ENCODE measurements around the gene SEC63.
"Not testable (repeated sequence)": the region's sequence is repeated elsewhere in the genome, so short reads cannot be mapped to it uniquely, and the experiment has no call there.

Gene SEC63

GRCh38 chr6:107926697-107927544, 31.1 kb downstream of the SEC63 start:
- DNase-seq = not testable (repeated sequence)

GRCh38 chr6:107917451-107918375, 40.3 kb downstream of the SEC63 start:
- no peak for DNase-seq

- not testable (repeated sequence) for DNase-seq
Measured at GRCh38 chr6:107916961-107917360, 41.0 kb downstream of the SEC63 start.

- no peak for DNase-seq
Measured at GRCh38 chr6:107911692-107912091, 46.3 kb downstream of the SEC63 start.

DNA sequence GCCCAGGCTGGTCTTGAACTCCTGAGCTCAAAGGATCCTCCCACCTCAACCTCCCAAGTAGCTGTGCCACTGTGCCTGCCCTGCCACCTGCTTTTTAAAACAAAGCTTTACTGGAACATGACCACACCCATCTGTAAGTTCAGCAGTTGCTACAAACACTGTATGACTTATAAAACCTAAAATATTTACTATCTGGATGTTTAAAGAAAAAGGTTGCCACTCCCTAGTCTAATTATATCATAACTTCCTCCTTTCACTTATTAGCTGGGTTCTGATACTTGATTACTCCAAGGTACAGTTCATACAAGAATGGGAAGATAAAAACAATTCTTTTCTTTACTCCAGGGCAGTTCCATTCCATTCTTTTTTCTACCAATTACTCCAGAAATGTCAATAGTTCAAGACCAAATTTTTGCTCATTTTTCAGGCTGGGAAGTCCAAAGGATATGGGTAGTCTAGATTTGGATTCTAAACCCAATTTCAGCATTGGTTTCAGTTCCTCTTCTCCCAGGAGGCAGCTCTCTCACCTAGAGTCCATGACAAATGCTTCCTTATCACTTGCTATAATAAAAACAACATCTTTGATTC, 63.1 kb downstream of the SEC63 start:
- DNase-seq = no peak

GRCh38 chr6:107890431-107890830, 67.6 kb downstream of the SEC63 start:
- DNase-seq = not testable (repeated sequence)

DNA sequence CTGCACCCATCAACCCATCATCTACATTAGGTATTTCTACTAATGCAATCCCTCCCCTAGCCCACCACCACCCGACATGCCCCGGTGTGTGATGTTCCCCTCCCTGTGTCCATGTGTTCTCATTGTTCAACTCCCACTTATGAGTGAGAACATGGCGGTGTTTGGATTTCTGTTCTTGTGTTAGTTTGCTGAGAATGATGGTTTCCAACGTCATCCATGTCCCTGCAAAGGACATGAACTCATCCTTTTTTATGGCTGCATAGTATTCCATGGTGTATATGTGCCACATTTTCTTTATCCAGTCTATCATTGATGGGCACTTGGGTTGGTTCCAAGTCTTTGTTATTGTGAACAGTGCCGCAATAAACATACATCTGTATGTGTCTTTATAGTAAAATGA, 72.1 kb downstream of the SEC63 start:
- not testable (repeated sequence) for DNase-seq

DNA sequence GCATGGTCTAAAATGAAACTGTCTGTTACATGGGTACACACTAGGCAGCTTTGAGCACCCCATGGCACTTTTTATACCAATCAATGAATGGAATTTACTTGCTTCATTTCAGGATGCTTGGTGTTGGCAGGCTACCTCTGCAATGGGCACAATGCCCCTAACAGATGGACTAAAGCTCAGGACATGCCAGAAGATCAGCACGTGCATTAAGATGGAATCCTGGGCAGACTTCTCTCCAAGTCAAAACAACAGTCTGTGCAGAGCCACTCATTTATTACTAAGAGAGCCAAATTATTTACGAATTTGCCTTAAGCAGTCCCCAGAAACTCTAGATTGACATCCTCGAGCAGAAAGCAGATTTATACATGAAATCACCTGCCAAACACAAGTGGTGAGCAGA, 78.1 kb downstream of the SEC63 start:
- DNase-seq = no peak

DNA sequence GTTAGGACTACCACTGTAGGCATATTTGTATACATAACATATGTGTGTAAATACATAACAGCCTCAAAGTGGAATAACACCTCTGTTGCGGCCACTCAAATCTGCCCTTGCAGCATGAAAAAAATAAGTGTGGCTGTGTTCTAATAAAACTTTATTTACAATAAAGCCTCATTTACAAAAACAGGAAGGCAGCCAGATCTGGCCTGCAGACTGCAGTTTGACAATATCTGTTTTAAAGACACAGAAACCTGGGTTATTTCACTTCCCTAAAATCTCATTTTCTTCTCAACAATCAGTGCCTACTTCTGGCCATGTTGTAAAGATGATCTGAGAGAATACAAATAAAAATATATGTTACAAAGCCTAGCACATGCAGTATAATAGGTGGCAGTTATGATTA, 80.0 kb downstream of the SEC63 start:
- DNase-seq = no peak

- DNase-seq = no peak
Measured at GRCh38 chr6:107871976-107872375, 86.0 kb downstream of the SEC63 start.

GRCh38 chr6:107871512-107871911, 86.5 kb downstream of the SEC63 start:
- not testable (repeated sequence) for DNase-seq

DNA sequence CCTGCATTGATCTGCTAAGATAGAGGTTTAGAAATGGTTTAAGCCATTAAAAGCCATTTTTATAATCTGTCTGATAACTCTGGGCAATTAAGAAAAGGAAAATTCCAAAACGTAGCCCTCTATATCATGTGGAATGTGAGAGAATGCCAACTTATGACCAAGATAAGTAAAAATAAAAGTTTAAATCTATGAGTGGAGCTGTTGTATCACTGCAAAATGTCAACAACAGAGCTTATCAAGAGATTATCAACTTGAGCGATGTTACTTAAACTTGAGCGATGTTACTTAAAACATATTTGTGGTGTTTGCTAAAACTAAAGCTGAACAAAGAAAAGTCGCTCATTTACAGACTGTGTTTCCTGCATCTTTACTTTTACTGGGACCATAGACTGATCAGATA, 87.0 kb downstream of the SEC63 start:
- DNase-seq = no peak

DNA sequence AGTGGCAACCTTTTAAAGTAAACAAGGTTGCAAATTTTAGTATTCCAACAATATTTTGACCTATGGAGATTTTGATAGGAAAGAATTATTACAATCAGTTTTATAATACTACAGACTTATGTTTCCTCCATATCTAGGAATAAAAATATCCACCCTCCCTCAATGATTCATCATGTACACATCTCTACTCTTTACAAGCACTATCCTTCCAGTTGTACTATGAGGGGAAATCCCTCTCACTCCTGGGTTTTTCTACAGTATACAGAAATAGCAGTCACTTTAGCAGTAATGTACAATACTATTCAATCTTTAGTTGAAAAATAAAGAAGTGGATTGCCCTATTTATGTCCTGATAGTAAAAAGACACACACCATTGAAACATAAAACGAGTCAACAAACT, 87.6 kb downstream of the SEC63 start:
- no peak for DNase-seq

DNA sequence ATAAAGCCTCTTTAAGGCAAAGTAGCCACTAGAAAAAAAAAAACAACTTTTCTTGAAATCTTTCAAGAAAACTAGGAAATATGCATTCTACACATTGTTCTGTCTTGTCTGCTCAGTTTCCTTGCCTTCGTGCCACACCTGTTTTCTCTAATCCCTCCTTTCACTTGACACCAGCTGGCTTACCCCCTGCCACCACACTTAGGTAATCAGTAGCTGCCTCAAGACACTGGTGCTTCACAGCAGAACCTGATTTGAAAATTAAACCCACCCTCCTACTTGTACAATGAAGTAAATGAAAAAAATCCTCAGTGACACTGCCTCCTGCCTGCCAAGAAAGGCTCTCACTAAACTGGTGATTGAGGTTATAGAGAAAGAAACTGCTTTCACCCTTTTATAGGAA, 88.1 kb downstream of the SEC63 start:
- DNase-seq = no peak

GRCh38 chr6:107868867-107869611, 89.0 kb downstream of the SEC63 start:
- DNase-seq = no peak

GRCh38 chr6:107867302-107867615, 90.7 kb downstream of the SEC63 start:
- no peak for DNase-seq

- no peak for DNase-seq
Measured at GRCh38 chr6:107866606-107867301, 91.3 kb downstream of the SEC63 start.

DNA sequence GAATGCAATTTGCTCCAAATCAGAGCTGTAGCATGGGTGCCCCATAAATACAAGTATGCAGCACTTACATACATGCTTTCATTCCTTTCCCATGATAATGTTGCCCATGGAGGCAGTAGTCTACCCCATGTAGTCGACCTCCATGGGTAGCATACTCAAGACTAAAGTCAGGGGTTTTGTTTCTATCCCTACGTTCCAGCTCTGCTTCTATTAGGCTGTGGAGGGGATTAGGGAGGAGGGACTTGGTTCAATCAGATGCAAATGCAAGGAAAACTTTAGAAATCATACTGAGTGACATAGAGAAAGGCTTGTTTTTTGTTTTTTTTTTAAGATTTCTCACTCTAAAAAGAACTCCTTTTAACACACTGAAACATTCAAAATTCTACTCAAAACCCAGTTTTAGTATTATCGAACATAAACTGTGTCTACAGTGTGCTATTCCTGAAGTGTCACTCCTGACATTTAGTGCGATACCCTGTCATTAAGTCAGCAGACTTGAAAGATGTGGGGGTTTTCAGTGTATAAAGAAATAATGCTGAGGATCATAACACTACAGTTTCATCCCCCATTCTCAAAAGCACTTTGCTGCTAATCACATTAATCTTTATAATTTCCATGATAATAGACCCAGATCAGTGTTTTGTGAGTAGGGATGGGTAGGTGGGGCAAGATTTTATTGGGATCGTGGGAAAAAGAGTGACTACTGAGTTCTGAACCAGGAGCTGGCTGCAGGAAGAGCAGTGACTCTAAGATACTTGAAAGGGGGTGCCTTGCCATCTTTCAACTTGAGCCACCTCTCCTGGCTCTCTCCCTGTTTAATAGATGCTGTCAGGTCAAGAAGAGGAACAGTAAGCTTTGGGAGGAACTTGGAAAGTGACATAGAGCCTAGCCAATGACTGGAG, 93.5 kb downstream of the SEC63 start:
- DNase-seq = no peak

DNA sequence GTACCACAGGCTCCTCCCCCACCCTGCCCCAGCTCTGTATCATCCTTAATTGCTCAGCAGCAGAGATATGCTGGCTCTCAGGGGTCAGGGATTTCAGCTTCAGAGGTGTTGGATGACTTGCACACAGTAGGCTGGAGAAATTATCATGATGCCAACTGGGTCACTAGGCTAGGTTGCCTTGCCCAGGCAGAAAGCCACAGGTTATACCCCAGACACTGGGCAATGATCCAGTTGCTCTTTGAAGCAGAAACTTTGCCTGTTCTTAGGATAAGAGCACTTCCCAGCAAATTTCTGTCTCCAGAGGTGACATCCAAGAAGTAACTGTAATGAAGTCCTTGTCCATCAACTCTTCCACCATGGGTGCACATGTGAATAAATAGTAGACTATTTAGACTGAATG, 95.6 kb downstream of the SEC63 start:
- DNase-seq = no peak

GRCh38 chr6:107860963-107861362, 97.0 kb downstream of the SEC63 start:
- not testable (repeated sequence) for DNase-seq

DNA sequence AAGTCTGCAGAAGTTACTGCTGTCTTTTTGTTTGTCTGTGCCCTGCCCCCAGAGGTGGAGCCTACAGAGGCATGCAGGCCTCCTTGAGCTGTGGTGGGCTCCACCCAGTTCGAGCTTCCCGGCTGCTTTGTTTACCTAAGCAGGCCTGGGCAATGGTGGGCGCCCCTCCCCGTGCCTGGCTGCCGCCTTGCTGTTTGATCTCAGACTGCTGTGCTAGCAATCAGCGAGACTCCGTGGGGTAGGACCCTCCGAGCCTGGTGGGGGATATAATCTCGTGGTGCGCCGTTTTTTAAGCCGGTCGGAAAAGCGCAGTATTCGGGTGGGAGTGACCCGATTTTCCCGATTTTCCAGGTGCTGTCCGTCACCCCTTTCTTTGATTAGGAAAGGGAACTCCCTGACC, 97.9 kb downstream of the SEC63 start:
- not testable (repeated sequence) for DNase-seq
